Stimulated activated CD8-positive, alpha-beta memory T cell treated with anti-CD3 and anti-CD28 coated beads, Interleukin-7, amount 100 ng/mL, for 24 hours (primary cell): ENCODE results near the gene SYK.
"Not testable (repeated sequence)": the region's sequence is repeated elsewhere in the genome, so short reads cannot be mapped to it uniquely, and the experiment has no call there.

Experiments used
- DNase-seq: peaks from one replicate; pipeline ENCODE4 v3.0.0-alpha.2; 2020; ENCODE audit warnings: low read depth

Gene SYK

GRCh38 chr9:90880669-90881068 is 79.0 kb downstream of the SYK start:
- no peak for DNase-seq

- DNase-seq, result no peak
These were observed 80.0 kb downstream of the SYK start for GRCh38 chr9:90881648-90882047.

GRCh38 chr9:90882991-90883600 is 81.5 kb downstream of the SYK start:
- DNase-seq, result no peak

- DNase-seq, result no peak
These were observed 82.0 kb downstream of the SYK start for GRCh38 chr9:90883661-90884060.

- no peak for DNase-seq
These were observed 82.6 kb downstream of the SYK start for GRCh38 chr9:90884178-90884577.

- DNase-seq, result not testable (repeated sequence)
These were observed 85.2 kb downstream of the SYK start for GRCh38 chr9:90886868-90887267.

GRCh38 chr9:90888941-90889340 is 87.3 kb downstream of the SYK start:
- DNase-seq, result no peak

- no peak for DNase-seq
These were observed 88.7 kb downstream of the SYK start for GRCh38 chr9:90890146-90890810.

GRCh38 chr9:90891308-90892040 is 89.9 kb downstream of the SYK start:
- no peak for DNase-seq

- DNase-seq, result no peak
These were observed 91.3 kb downstream of the SYK start for GRCh38 chr9:90892918-90893317.

- DNase-seq, result no peak
These were observed 92.1 kb downstream of the SYK start for GRCh38 chr9:90893706-90894105.

- DNase-seq, result no peak
These were observed 93.5 kb downstream of the SYK start for GRCh38 chr9:90894986-90895687.

GRCh38 chr9:90895786-90896185 is 94.2 kb downstream of the SYK start:
- no peak for DNase-seq

GRCh38 chr9:90896231-90896630 is 94.6 kb downstream of the SYK start:
- DNase-seq, result no peak

- DNase-seq, result no peak
These were observed 96.6 kb downstream of the SYK start for GRCh38 chr9:90898228-90898627.

- no peak for DNase-seq
These were observed 97.7 kb downstream of the SYK start for GRCh38 chr9:90899287-90899686.

GRCh38 chr9:90900130-90900529 is 98.5 kb downstream of the SYK start:
- no peak for DNase-seq

- DNase-seq, result no peak
These were observed 100.3 kb downstream of the SYK start for GRCh38 chr9:90901933-90902332.

- no peak for DNase-seq
These were observed 102.3 kb downstream of the SYK start for GRCh38 chr9:90903766-90904424.

- no peak for DNase-seq
These were observed 103.3 kb downstream of the SYK start for GRCh38 chr9:90904706-90905478.

GRCh38 chr9:90905822-90906221 is 104.2 kb downstream of the SYK start:
- no peak for DNase-seq
